Neural cell (in vitro differentiated cells): ENCODE data around the gene RHOC. TPM values are rescaled to one million over a fixed set of nuclear protein-coding genes. Genes with fewer than 3 reads are reported as not detected.
"Not testable (repeated sequence)": the region's sequence is repeated elsewhere in the genome, so short reads cannot be mapped to it uniquely, and the experiment has no call there.

Experiments used
- H2AFZ ChIP-seq: fragments of 200-600, 300-800 bp; sonication (generic), shearing (Covaris generic); 2 replicates; pipeline ENCODE4 v1.6.0; 2014; ENCODE audit warnings: low read depth, mild to moderate bottlenecking, antibody characterized with exemption, low read length, moderate library complexity
- H3F3A ChIP-seq: fragments of 200-600 bp; shearing (Covaris generic); 2 replicates; pipeline ENCODE4 v1.6.1; 2016; ENCODE audit warnings: mild to moderate bottlenecking, moderate library complexity, mixed read lengths, antibody characterized with exemption, low read length; ENCODE audit not compliant: insufficient read depth, poor library complexity, severe bottlenecking
- H3K27ac ChIP-seq: fragments of 200-600, 300-800 bp; sonication (generic), shearing (Covaris generic); 2 replicates; pipeline ENCODE4 v1.5.1; 2014; ENCODE audit warnings: mild to moderate bottlenecking, low read length, moderate library complexity
- H3K27me3 ChIP-seq: fragments of 300-800, 200-600 bp; sonication (generic), shearing (Covaris generic); 2 replicates; pipeline ENCODE4 v1.6.0; 2014; ENCODE audit warnings: mild to moderate bottlenecking, low read depth, low read length, moderate library complexity; ENCODE audit not compliant: insufficient read depth
- H3K36me3 ChIP-seq: fragments of 300-800, 200-600 bp; sonication (generic), shearing (Covaris generic); 2 replicates; pipeline ENCODE4 v1.5.1; 2014; ENCODE audit warnings: mild to moderate bottlenecking, antibody characterized with exemption, low read length, moderate library complexity; ENCODE audit not compliant: insufficient read depth
- H3K4me2 ChIP-seq: fragments of 300-800, 200-600 bp; sonication (generic), shearing (Covaris generic); 2 replicates; pipeline ENCODE4 v1.6.0; 2014; ENCODE audit warnings: mild to moderate bottlenecking, low read length
- H3K4me3 ChIP-seq: fragments of 300-800, 200-600 bp; sonication (generic), shearing (Covaris generic); 2 replicates; pipeline ENCODE4 v1.5.1; 2014; ENCODE audit warnings: mild to moderate bottlenecking, low read length, moderate library complexity
- H3K79me2 ChIP-seq: fragments of 200-600 bp; shearing (Covaris generic); replicated peaks from 2 replicates; pipeline ENCODE4 v1.6.0; 2014; ENCODE audit warnings: mild to moderate bottlenecking, low read length, moderate library complexity; ENCODE audit not compliant: insufficient read depth
- H3K9ac ChIP-seq: fragments of 300-800, 200-600 bp; sonication (generic), shearing (Covaris generic); 2 replicates; pipeline ENCODE4 v1.6.1; 2016; ENCODE audit warnings: mild to moderate bottlenecking, low read length, mixed read lengths
- H3K9me2 ChIP-seq: fragments of 200-600 bp; shearing (Covaris generic); 2 replicates; pipeline ENCODE4 v1.6.1; 2016; ENCODE audit warnings: mild to moderate bottlenecking, low read length, mixed read lengths; ENCODE audit not compliant: insufficient read depth
- H3K9me3 ChIP-seq: fragments of 200-600, 300-800 bp; sonication (generic), shearing (Covaris generic); 2 replicates; pipeline ENCODE4 v1.6.1; 2016; ENCODE audit warnings: mild to moderate bottlenecking, mixed run types, low read length, moderate library complexity, mixed read lengths
- H4K20me1 ChIP-seq: fragments of 200-600 bp; shearing (Covaris generic); 2 replicates; pipeline ENCODE4 v1.6.1; 2016; ENCODE audit warnings: mild to moderate bottlenecking, mixed run types; ENCODE audit not compliant: insufficient read depth
- CTCF ChIP-seq: fragments of 450-650 bp; IDR thresholded peaks from 2 replicates; pipeline ENCODE4 v1.5.1; 2014; ENCODE audit warnings: antibody characterized with exemption, mild to moderate bottlenecking, moderate library complexity; ENCODE audit not compliant: poor library complexity, severe bottlenecking
- EZH2 ChIP-seq: fragments of 200-600, 300-800 bp; shearing (Covaris generic), sonication (generic); IDR thresholded peaks from 2 replicates; pipeline ENCODE4 v1.6.1; 2014; ENCODE audit warnings: antibody characterized with exemption, low read length, borderline replicate concordance, mild to moderate bottlenecking; ENCODE audit not compliant: insufficient read depth, poor library complexity, severe bottlenecking
- MXI1 ChIP-seq: fragments of 450-650 bp; conservative IDR thresholded peaks from 2 replicates; pipeline ENCODE4 v1.6.1; 2014; ENCODE audit warnings: antibody characterized with exemption, mild to moderate bottlenecking; ENCODE audit not compliant: poor library complexity, severe bottlenecking
- SMC3 ChIP-seq: fragments of 450-650 bp; conservative IDR thresholded peaks from 2 replicates; pipeline ENCODE4 v1.6.1; 2014; ENCODE audit warnings: antibody characterized with exemption, mild to moderate bottlenecking, moderate library complexity; ENCODE audit not compliant: poor library complexity
- polyA plus RNA-seq: library from polyadenylated mRNA; depleted of rRNA; stranded (reverse); fragments of >200 nt; gene quantifications from 2 replicates; pipeline ENCODE4 v1.2.3, GENCODE V29; 2014
- TF ChIP-seq, protein P1 (sequence below): IDR thresholded peaks from 2 replicates; pipeline ENCODE4 v1.6.1; 2012; ENCODE audit warnings: borderline replicate concordance

Gene RHOC
- polyA plus RNA-seq, 1 donor from 2014 or later = 5.0 TPM

DNA sequence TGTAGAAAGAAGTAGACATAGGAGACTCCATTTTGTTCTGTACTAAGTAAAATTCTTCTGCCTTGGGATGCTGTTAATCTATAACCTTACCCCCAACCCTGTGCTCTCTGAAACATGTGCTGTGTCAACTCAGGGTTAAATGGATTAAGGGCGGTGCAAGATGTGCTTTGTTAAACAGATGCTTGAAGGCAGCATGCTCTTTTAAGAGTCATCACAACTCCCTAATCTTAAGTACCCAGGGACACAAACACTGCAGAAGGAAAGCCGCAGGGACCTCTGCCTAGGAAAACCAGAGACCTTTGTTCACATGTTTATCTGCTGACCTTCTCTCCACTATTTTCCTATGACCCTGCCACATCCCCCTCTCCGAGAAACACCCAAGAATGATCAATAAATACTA lies 22.1 kb upstream of the RHOC start:
- not testable (repeated sequence) for H3K9me3 ChIP-seq, H3K36me3 ChIP-seq, H3K27me3 ChIP-seq, H3F3A ChIP-seq, H3K4me2 ChIP-seq, H3K79me2 ChIP-seq, H3K9ac ChIP-seq, H3K4me3 ChIP-seq, H3K9me2 ChIP-seq, H3K27ac ChIP-seq, H2AFZ ChIP-seq, H4K20me1 ChIP-seq

- not testable (repeated sequence) for H3K9ac ChIP-seq, H3K4me2 ChIP-seq, H4K20me1 ChIP-seq, H3K27me3 ChIP-seq, H3K79me2 ChIP-seq, H3K4me3 ChIP-seq, H3K27ac ChIP-seq, H3K9me3 ChIP-seq, H2AFZ ChIP-seq, H3K36me3 ChIP-seq, H3F3A ChIP-seq, H3K9me2 ChIP-seq
Measured at GRCh38 chr1:112728306-112728971, 21.5 kb upstream of the RHOC start.

- Histone ChIP-seq H2AFZ (no peak overlapping the region), H3K4me2 (no peak overlapping the region), H3K36me3 (no peaks in the 10 kb centered on the region), H3K27me3 (no peaks in the 10 kb centered on the region), H3K4me3 (no peak overlapping the region), H4K20me1 (no peaks in the 10 kb centered on the region), H3F3A (no peaks in the 10 kb centered on the region), H3K9me2 (no peaks in the 10 kb centered on the region), H3K27ac (no peak overlapping the region), H3K9me3 (no peaks in the 10 kb centered on the region), H3K9ac (no peak overlapping the region), H3K79me2 (no peaks in the 10 kb centered on the region)
- TF ChIP-seq MXI1 = no peak
- TF ChIP-seq, protein P1, sequence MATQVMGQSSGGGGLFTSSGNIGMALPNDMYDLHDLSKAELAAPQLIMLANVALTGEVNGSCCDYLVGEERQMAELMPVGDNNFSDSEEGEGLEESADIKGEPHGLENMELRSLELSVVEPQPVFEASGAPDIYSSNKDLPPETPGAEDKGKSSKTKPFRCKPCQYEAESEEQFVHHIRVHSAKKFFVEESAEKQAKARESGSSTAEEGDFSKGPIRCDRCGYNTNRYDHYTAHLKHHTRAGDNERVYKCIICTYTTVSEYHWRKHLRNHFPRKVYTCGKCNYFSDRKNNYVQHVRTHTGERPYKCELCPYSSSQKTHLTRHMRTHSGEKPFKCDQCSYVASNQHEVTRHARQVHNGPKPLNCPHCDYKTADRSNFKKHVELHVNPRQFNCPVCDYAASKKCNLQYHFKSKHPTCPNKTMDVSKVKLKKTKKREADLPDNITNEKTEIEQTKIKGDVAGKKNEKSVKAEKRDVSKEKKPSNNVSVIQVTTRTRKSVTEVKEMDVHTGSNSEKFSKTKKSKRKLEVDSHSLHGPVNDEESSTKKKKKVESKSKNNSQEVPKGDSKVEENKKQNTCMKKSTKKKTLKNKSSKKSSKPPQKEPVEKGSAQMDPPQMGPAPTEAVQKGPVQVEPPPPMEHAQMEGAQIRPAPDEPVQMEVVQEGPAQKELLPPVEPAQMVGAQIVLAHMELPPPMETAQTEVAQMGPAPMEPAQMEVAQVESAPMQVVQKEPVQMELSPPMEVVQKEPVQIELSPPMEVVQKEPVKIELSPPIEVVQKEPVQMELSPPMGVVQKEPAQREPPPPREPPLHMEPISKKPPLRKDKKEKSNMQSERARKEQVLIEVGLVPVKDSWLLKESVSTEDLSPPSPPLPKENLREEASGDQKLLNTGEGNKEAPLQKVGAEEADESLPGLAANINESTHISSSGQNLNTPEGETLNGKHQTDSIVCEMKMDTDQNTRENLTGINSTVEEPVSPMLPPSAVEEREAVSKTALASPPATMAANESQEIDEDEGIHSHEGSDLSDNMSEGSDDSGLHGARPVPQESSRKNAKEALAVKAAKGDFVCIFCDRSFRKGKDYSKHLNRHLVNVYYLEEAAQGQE = no peak
- TF ChIP-seq EZH2 = no peak
- TF ChIP-seq SMC3 = no peak
- TF ChIP-seq CTCF = no peak
Measured at GRCh38 chr1:112727716-112728115, 20.8 kb upstream of the RHOC start.

GRCh38 chr1:112724240-112724639 lies 17.3 kb upstream of the RHOC start:
- H2AFZ ChIP-seq, H3K9ac ChIP-seq, H3K4me3 ChIP-seq, H3K9me2 ChIP-seq, H4K20me1 ChIP-seq, H3K79me2 ChIP-seq, H3K9me3 ChIP-seq, H3K27ac ChIP-seq, H3F3A ChIP-seq, H3K27me3 ChIP-seq, H3K4me2 ChIP-seq, H3K36me3 ChIP-seq: not testable (repeated sequence)
